HEK293 (cell line): ENCODE data around the gene VCL.

Source experiments
- CTCF ChIA-PET: fragments of 350-600 bp; formaldehyde crosslinking; extraction: SDS; loops from one replicate; lab custom pipeline; 2021; ENCODE audit warnings: antibody characterized with exemption; lab: Yijun Ruan, JAX
- POLR2A ChIA-PET: fragments of 300-600 bp; formaldehyde crosslinking; extraction: SDS; loops from one replicate; lab custom pipeline; 2020; ENCODE audit warnings: antibody characterized with exemption, inconsistent platforms; lab: Yijun Ruan, JAX
- H3K27ac ChIP-seq: fragments of 200-500 bp; sonication (Bioruptor generic); 2 replicates; pipeline ENCODE4 v1.5.1; 2014; ENCODE audit warnings: low read depth, low read length, control low read depth, inconsistent platforms; ENCODE audit errors: extremely low read depth
- H3K36me3 ChIP-seq, 2 experiments: fragments of 200-500 bp in 1 of 2; sonication (Bioruptor generic) in 1 of 2; 1 replicate in 1 of 2; 2 replicates in 1 of 2; pipeline ENCODE4 v1.5.1; 2014 to 2017; ENCODE audit warnings: inconsistent platforms in 2 of 2, low read length in 2 of 2; ENCODE audit not compliant: control insufficient read depth in 2 of 2, insufficient read depth in 1 of 2
- H3K4me1 ChIP-seq: fragments of 200-500 bp; sonication (Bioruptor generic); 2 replicates; pipeline ENCODE4 v1.5.1; 2014; ENCODE audit warnings: mild to moderate bottlenecking, low read length, inconsistent platforms; ENCODE audit not compliant: control insufficient read depth, insufficient read depth
- H3K4me3 ChIP-seq: 2 replicates; pipeline ENCODE4 v1.5.1; 2011; ENCODE audit warnings: low read depth, mild to moderate bottlenecking, control low read depth, low read length, moderate library complexity
- H3K9me3 ChIP-seq: fragments of 200-500 bp; sonication (Bioruptor generic); 2 replicates; pipeline ENCODE4 v1.5.1; 2014; ENCODE audit warnings: low read depth, low read length, inconsistent platforms; ENCODE audit not compliant: control insufficient read depth, insufficient read depth
- GFI1B ChIP-seq: fragments of 450-650 bp; formaldehyde crosslinking; IDR thresholded peaks from 2 replicates; pipeline ENCODE4 v1.5.1; 2016; ENCODE audit warnings: missing biosample characterization, missing genetic modification characterization
- IKZF3 ChIP-seq: fragments of 450-650 bp; IDR thresholded peaks from 2 replicates; pipeline ENCODE4 v1.5.0; 2018; ENCODE audit warnings: missing biosample characterization, mild to moderate bottlenecking, missing genetic modification characterization, moderate library complexity
- OSR2 ChIP-seq: fragments of 450-650 bp; formaldehyde crosslinking; IDR thresholded peaks from 2 replicates; pipeline ENCODE4 v1.5.1; 2016; ENCODE audit warnings: missing biosample characterization, missing genetic modification characterization
- SALL2 ChIP-seq: fragments of 450-650 bp; formaldehyde crosslinking; IDR thresholded peaks from 2 replicates; pipeline ENCODE4 v1.5.0; 2017; ENCODE audit warnings: missing biosample characterization, mild to moderate bottlenecking, missing genetic modification characterization, borderline replicate concordance
- SP2 ChIP-seq: fragments of 450-650 bp; formaldehyde crosslinking; IDR thresholded peaks from 2 replicates; pipeline ENCODE4 v1.5.1; 2016; ENCODE audit warnings: missing biosample characterization, missing genetic modification characterization
- SP7 ChIP-seq: fragments of 450-650 bp; formaldehyde crosslinking; IDR thresholded peaks from 2 replicates; pipeline ENCODE4 v1.5.1; 2016; ENCODE audit warnings: missing biosample characterization, missing genetic modification characterization
- TCF7L2 ChIP-seq: IDR thresholded peaks from 2 replicates; pipeline ENCODE4 v1.6.1; 2011; ENCODE audit warnings: low read depth, mild to moderate bottlenecking, inconsistent platforms, low read length, moderate library complexity, borderline replicate concordance
- ZBTB17 ChIP-seq: fragments of 450-650 bp; formaldehyde crosslinking; IDR thresholded peaks from 2 replicates; pipeline ENCODE4 v1.5.1; 2016; ENCODE audit warnings: missing biosample characterization, missing genetic modification characterization
- ZBTB21 ChIP-seq: fragments of 450-650 bp; formaldehyde crosslinking; IDR thresholded peaks from 2 replicates; pipeline ENCODE4 v1.5.1; 2017; ENCODE audit warnings: missing biosample characterization, missing genetic modification characterization
- ZBTB49 ChIP-seq: fragments of 450-650 bp; formaldehyde crosslinking; IDR thresholded peaks from 2 replicates; pipeline ENCODE4 v1.5.1; 2016; ENCODE audit warnings: missing biosample characterization, missing genetic modification characterization, low read depth
- ZBTB7A ChIP-seq: fragments of 450-650 bp; formaldehyde crosslinking; IDR thresholded peaks from 2 replicates; pipeline ENCODE4 v1.5.1; 2016; ENCODE audit warnings: low read depth, missing biosample characterization, missing genetic modification characterization
- ZBTB8A ChIP-seq: fragments of 450-650 bp; formaldehyde crosslinking; IDR thresholded peaks from 2 replicates; pipeline ENCODE4 v1.5.1; 2016; ENCODE audit warnings: missing biosample characterization, missing genetic modification characterization
- ZFP3 ChIP-seq: fragments of 450-650 bp; formaldehyde crosslinking; IDR thresholded peaks from 2 replicates; pipeline ENCODE4 v1.5.1; 2016; ENCODE audit warnings: low read depth, missing biosample characterization, missing genetic modification characterization
- ZNF121 ChIP-seq: fragments of 450-650 bp; formaldehyde crosslinking; IDR thresholded peaks from 2 replicates; pipeline ENCODE4 v1.5.1; 2016; ENCODE audit warnings: missing biosample characterization, missing genetic modification characterization
- ZNF202 ChIP-seq: fragments of 450-650 bp; formaldehyde crosslinking; IDR thresholded peaks from 2 replicates; pipeline ENCODE4 v1.5.1; 2016; ENCODE audit warnings: missing biosample characterization, missing genetic modification characterization, borderline replicate concordance
- ZNF266 ChIP-seq: fragments of 450-650 bp; formaldehyde crosslinking; IDR thresholded peaks from 2 replicates; pipeline ENCODE4 v1.5.1; 2016; ENCODE audit warnings: missing biosample characterization, missing genetic modification characterization, low read depth
- ZNF274 ChIP-seq, 2 experiments: fragments of 200-500 bp in 1 of 2; fragments of 450-650 bp in 1 of 2; sonication (Bioruptor generic) in 1 of 2; formaldehyde crosslinking in 1 of 2; IDR thresholded peaks; 2 replicates each; pipeline versions ENCODE4 v1.5.1 to v1.6.1; 2014 to 2016; ENCODE audit warnings: borderline replicate concordance in 1 of 2, inconsistent platforms in 1 of 2, low read length in 1 of 2, missing biosample characterization in 1 of 2, missing genetic modification characterization in 1 of 2
- ZNF335 ChIP-seq: fragments of 450-650 bp; formaldehyde crosslinking; conservative IDR thresholded peaks from 2 replicates; pipeline ENCODE4 v1.5.1; 2016; ENCODE audit warnings: missing biosample characterization, missing genetic modification characterization
- ZNF366 ChIP-seq: fragments of 450-650 bp; formaldehyde crosslinking; conservative IDR thresholded peaks from 2 replicates; pipeline ENCODE4 v1.5.1; 2016; ENCODE audit warnings: missing biosample characterization, missing genetic modification characterization
- ZNF621 ChIP-seq: fragments of 450-650 bp; formaldehyde crosslinking; IDR thresholded peaks from 2 replicates; pipeline ENCODE4 v1.5.1; 2017; ENCODE audit warnings: missing biosample characterization, missing genetic modification characterization
- ZNF777 ChIP-seq: fragments of 450-650 bp; formaldehyde crosslinking; IDR thresholded peaks from 2 replicates; pipeline ENCODE4 v1.5.1; 2017; ENCODE audit warnings: missing biosample characterization, missing genetic modification characterization, borderline replicate concordance
- TF ChIP-seq, protein P1 (sequence below): fragments of 450-650 bp; formaldehyde crosslinking; IDR thresholded peaks from 2 replicates; pipeline ENCODE4 v1.5.1; 2016; ENCODE audit warnings: missing biosample characterization, missing genetic modification characterization
- TF ChIP-seq, protein P2 (sequence below): fragments of 450-650 bp; formaldehyde crosslinking; IDR thresholded peaks from 2 replicates; pipeline ENCODE4 v1.5.1; 2016; ENCODE audit warnings: missing biosample characterization, missing genetic modification characterization, borderline replicate concordance
- TF ChIP-seq, protein P3 (sequence below): fragments of 450-650 bp; formaldehyde crosslinking; IDR thresholded peaks from 2 replicates; pipeline ENCODE4 v1.5.1; 2016; ENCODE audit warnings: missing biosample characterization, missing genetic modification characterization

The VCL gene

DNA sequence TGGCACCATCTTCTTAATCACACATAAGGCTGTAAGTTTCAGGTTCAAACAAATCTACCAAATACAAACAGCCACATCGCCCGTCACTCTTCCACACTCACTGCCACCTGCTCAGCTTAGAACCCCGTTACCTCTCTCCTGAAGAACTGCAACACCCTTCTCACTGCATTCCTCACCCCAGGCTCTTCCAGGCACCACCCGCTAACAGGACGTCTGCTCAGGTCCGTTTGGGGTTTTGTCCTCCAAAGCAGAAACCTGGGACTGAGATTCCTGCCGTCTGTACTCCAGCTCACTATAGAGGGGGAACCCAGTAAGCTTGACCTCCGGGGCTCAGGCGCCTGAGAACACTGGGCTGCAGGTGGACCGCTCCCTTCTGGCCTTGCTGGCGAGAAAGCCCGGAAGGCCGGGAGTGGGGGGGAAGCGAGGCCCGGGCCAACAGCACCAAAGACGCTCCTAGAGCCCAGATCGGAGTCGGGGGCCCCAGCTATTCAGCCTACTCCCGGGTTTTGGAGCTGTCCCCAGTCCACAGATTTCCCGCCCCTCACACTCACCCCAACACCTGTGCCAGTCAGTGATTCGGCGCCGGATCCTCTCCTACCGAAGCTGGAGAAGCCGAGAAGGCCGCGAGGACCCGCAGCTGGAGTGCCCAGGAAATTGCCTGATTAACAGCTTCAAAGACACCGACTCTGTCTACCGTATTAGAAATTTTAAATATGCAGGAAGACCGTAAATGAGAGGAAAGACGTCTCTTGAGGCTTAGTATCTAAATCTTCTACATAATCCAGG is 152.5 kb downstream of the VCL start, which contains the start of gene AP3M1 (continued):
- TF ChIP-seq ZBTB21 (tag by site-specific recombination) (no peak; the same call in none of the 2 replicates), ZNF121 (tag by site-specific recombination) (no peak), ZNF366 (no peak), SP7 (tag by site-specific recombination) (peak; percentile 58; the same call in 1 of the 2 replicates), ZBTB8A (tag by site-specific recombination) (peak; percentile 52), ZNF621 (no peak), IKZF3 (tag by site-specific recombination) (peak; percentile 52; the same call in 1 of the 2 replicates), OSR2 (tag by site-specific recombination) (no peak), ZNF274 (IDR thresholded peaks at IDR 0.05; ENCODE audit: low read length) (no peak), ZNF274 (tag by site-specific recombination; IDR thresholded peaks at IDR 0.05; ENCODE audit: borderline replicate concordance) (no peak), ZFP3 (tag by site-specific recombination) (no peak), ZNF266 (tag by site-specific recombination) (no peak), ZNF335 (tag by site-specific recombination) (peak; percentile 100)
- TF ChIP-seq, protein P1, sequence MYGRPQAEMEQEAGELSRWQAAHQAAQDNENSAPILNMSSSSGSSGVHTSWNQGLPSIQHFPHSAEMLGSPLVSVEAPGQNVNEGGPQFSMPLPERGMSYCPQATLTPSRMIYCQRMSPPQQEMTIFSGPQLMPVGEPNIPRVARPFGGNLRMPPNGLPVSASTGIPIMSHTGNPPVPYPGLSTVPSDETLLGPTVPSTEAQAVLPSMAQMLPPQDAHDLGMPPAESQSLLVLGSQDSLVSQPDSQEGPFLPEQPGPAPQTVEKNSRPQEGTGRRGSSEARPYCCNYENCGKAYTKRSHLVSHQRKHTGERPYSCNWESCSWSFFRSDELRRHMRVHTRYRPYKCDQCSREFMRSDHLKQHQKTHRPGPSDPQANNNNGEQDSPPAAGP (tag by site-specific recombination), result no peak
- TF ChIP-seq, protein P2, sequence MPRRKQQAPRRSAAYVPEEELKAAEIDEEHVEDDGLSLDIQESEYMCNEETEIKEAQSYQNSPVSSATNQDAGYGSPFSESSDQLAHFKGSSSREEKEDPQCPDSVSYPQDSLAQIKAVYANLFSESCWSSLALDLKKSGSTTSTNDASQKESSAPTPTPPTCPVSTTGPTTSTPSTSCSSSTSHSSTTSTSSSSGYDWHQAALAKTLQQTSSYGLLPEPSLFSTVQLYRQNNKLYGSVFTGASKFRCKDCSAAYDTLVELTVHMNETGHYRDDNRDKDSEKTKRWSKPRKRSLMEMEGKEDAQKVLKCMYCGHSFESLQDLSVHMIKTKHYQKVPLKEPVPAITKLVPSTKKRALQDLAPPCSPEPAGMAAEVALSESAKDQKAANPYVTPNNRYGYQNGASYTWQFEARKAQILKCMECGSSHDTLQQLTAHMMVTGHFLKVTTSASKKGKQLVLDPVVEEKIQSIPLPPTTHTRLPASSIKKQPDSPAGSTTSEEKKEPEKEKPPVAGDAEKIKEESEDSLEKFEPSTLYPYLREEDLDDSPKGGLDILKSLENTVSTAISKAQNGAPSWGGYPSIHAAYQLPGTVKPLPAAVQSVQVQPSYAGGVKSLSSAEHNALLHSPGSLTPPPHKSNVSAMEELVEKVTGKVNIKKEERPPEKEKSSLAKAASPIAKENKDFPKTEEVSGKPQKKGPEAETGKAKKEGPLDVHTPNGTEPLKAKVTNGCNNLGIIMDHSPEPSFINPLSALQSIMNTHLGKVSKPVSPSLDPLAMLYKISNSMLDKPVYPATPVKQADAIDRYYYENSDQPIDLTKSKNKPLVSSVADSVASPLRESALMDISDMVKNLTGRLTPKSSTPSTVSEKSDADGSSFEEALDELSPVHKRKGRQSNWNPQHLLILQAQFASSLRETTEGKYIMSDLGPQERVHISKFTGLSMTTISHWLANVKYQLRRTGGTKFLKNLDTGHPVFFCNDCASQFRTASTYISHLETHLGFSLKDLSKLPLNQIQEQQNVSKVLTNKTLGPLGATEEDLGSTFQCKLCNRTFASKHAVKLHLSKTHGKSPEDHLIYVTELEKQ (tag by site-specific recombination), result 0 out of 2 replicates have a peak, but pooled peaks have one; percentile 26

DNA sequence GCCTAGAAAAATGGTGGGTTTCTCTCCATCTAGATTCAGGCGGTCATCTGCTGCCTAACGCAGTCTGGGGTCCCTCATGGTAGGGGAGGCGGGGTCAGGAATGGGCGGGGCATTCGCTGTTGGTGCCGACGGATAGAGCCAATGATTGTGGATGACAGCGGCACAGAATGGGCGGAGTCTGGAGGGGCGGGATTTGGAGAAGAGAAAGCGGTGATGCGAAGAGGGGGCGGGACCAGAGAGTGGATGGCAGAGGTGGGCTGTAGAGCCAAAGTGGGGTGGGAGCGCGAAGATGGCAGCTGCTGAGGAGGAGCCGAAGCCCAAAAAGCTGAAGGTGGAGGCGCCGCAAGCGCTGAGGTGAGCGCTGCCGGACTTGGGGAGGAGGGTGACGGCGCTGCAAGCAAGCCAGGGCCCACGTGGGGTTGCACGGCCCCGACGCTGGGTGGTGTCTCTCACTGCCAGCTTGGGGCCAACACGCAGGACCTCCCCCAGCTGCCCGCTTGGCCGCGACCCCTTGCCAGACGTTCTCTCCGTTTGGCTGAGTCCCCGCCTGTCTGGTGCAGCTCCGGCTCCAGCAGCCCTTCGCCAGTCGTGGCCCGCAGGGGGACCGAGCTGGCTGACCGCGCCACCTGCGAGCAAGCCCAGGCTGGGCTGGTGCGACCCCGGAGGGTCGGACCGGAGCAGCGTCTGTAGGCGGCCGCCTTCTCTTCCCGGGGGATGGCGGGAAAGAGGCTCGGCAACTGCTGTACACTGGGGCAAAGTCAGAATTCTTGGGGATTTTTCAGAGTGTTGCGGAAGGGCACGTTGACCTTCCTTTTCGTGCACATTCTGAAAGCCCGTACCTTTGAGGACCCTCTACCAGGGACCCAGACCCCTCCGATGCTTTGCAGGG is 153.3 kb downstream of the VCL start, which contains the start of gene ADK:
Gene ADK, plus strand, starts transcription at position 232 of the 889 bp plus-strand sequence. Its CDS starts 58 bp downstream, at position 290.
- Histone ChIP-seq H3K27ac (peak within 1 kb of the TSS; percentile 91), H3K4me1 (peaks cover 10% of the 10 kb centered on the region), H3K4me3 (peak within 1 kb of the TSS; percentile 88), H3K36me3 (peaks cover 9 to 12% of the 10 kb centered on the region in 2 experiments), H3K9me3 (no peaks in the 10 kb centered on the region)
- ChIA-PET POLR2A (interaction anchor here (0.8 to 1.8 kb wide), 14 partner anchors 8 to 1083 kb away, joined by 3 to 22 read pairs (median 3); partner anchors contain the start of gene SAMD8), CTCF (interaction anchor here (0.9 to 1.2 kb wide), 3 partner anchors 10 to 62 kb away, joined by 3 to 6 read pairs (median 4); no protein-coding TSS in a partner anchor)
- TF ChIP-seq SP2 (tag by site-specific recombination) (peak; percentile 100), ZBTB7A (tag by site-specific recombination) (no peak), ZNF335 (tag by site-specific recombination) (peak; percentile 33), TCF7L2 (peak; percentile 0; the same call in 1 of the 2 replicates), ZNF202 (tag by site-specific recombination) (no peak), GFI1B (tag by site-specific recombination) (no peak), ZBTB49 (tag by site-specific recombination) (no peak), ZNF777 (tag by site-specific recombination) (no peak), ZBTB17 (peak; percentile 67; the same call in 1 of the 2 replicates), ZNF121 (tag by site-specific recombination) (no peak), SALL2 (tag by site-specific recombination) (no peak)
- TF ChIP-seq, protein P3, sequence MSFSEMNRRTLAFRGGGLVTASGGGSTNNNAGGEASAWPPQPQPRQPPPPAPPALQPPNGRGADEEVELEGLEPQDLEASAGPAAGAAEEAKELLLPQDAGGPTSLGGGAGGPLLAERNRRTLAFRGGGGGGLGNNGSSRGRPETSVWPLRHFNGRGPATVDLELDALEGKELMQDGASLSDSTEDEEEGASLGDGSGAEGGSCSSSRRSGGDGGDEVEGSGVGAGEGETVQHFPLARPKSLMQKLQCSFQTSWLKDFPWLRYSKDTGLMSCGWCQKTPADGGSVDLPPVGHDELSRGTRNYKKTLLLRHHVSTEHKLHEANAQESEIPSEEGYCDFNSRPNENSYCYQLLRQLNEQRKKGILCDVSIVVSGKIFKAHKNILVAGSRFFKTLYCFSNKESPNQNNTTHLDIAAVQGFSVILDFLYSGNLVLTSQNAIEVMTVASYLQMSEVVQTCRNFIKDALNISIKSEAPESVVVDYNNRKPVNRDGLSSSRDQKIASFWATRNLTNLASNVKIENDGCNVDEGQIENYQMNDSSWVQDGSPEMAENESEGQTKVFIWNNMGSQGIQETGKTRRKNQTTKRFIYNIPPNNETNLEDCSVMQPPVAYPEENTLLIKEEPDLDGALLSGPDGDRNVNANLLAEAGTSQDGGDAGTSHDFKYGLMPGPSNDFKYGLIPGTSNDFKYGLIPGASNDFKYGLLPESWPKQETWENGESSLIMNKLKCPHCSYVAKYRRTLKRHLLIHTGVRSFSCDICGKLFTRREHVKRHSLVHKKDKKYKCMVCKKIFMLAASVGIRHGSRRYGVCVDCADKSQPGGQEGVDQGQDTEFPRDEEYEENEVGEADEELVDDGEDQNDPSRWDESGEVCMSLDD (tag by site-specific recombination), result peak; percentile 66
